Glutamatergic neuron (in vitro differentiated cells): ENCODE measurements around the gene HARS1. TPM values are rescaled to one million over a fixed set of nuclear protein-coding genes. Genes with fewer than 3 reads are reported as not detected.
"Not testable (repeated sequence)": the region's sequence is repeated elsewhere in the genome, so short reads cannot be mapped to it uniquely, and the experiment has no call there.

Experiments
- DNase-seq: peaks from one replicate; pipeline ENCODE4 v3.0.0; 2022
- H3K27ac Mint-ChIP-seq: one replicate; pipeline ENCODE4 v1.8.0; 2020; ENCODE audit warnings: mild to moderate bottlenecking, mixed read lengths, inconsistent platforms; ENCODE audit not compliant: unreplicated experiment
- H3K27me3 Mint-ChIP-seq: one replicate; pipeline ENCODE4 v1.8.0; 2020; ENCODE audit warnings: mild to moderate bottlenecking, moderate library complexity, mixed read lengths, inconsistent platforms; ENCODE audit not compliant: unreplicated experiment
- H3K36me3 Mint-ChIP-seq: one replicate; pipeline ENCODE4 v1.8.0; 2020; ENCODE audit warnings: mild to moderate bottlenecking, mixed read lengths, inconsistent platforms; ENCODE audit not compliant: unreplicated experiment
- H3K4me1 Mint-ChIP-seq: one replicate; pipeline ENCODE4 v1.8.0; 2020; ENCODE audit warnings: mild to moderate bottlenecking, low read depth, mixed read lengths, inconsistent platforms; ENCODE audit not compliant: unreplicated experiment
- H3K4me3 Mint-ChIP-seq: one replicate; pipeline ENCODE4 v1.8.0; 2020; ENCODE audit warnings: mild to moderate bottlenecking, mixed read lengths, inconsistent platforms; ENCODE audit not compliant: unreplicated experiment
- H3K9me3 Mint-ChIP-seq: one replicate; pipeline ENCODE4 v1.8.0; 2020; ENCODE audit warnings: mild to moderate bottlenecking, moderate library complexity, mixed read lengths, inconsistent platforms; ENCODE audit not compliant: unreplicated experiment
- microRNA-seq: library from miRNA; unstranded; fragments of <30 nt; microRNA quantifications from one replicate; pipeline ENCODE4, GENCODE V29; 2020; ENCODE audit not compliant: unreplicated experiment
- total RNA-seq: library from RNA; stranded (reverse); fragmentation: NEBNext Ultra II Directional; extraction: Animal tissue kit (Norgen Biotek cat#: 25700); gene quantifications from one replicate; pipeline ENCODE4 v1.2.1, GENCODE V29; 2021; ENCODE audit not compliant: unreplicated experiment
- TF ChIP-seq, protein P1 (sequence below): fragments of 200-600 bp; sonication (generic); IDR thresholded peaks from one replicate; pipeline ENCODE4 v1.5.0; 2021; ENCODE audit not compliant: partially characterized antibody, unreplicated experiment

HARS1 gene
- total RNA-seq, 1 donor from 2014 or later, result 162 TPM

DNA sequence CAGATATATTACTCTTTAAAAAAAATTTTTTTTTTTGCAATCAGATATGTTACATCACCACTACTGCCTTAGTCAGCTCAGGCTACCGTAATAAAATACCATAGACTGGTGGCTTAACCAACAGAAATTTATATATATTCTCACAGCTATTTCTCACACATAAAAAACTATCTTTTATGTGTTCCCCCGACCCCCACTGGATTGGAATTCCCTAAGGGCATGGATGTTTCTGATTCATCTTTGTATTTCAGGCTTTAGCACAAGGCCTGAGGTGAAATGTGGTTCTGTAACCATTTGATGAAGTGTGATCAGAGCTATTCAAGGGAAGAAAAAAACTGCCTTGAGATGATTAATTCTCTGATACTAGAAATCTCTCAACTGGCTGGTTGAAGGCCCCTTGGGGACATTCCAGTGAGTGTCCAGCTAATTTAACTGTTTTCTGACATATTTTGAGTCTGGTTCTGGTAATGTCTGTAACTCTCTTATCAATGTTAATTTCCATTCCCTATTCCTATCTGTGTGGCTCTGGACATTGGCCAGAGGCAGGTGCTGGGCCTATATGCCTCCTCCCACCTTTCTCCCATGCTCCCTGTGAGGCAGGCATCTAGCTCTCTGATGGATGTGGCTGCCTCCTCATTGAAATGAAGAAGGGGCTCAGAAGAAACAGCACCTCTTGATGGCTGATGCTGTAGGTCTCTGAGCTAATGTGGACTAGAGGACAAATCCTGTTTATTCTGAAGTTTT lies 60.7 kb downstream of the HARS1 start:
- H3K27ac Mint-ChIP-seq, result no peak overlapping the region
- H3K9me3 Mint-ChIP-seq, result peaks cover 9% of the 10 kb centered on the region
- H3K4me3 Mint-ChIP-seq, result no peak overlapping the region
- no peaks in the 10 kb centered on the region for H3K4me1 Mint-ChIP-seq
- DNase-seq, result no peak
- peaks cover 10% of the 10 kb centered on the region for H3K27me3 Mint-ChIP-seq
- TF ChIP-seq, protein P1, sequence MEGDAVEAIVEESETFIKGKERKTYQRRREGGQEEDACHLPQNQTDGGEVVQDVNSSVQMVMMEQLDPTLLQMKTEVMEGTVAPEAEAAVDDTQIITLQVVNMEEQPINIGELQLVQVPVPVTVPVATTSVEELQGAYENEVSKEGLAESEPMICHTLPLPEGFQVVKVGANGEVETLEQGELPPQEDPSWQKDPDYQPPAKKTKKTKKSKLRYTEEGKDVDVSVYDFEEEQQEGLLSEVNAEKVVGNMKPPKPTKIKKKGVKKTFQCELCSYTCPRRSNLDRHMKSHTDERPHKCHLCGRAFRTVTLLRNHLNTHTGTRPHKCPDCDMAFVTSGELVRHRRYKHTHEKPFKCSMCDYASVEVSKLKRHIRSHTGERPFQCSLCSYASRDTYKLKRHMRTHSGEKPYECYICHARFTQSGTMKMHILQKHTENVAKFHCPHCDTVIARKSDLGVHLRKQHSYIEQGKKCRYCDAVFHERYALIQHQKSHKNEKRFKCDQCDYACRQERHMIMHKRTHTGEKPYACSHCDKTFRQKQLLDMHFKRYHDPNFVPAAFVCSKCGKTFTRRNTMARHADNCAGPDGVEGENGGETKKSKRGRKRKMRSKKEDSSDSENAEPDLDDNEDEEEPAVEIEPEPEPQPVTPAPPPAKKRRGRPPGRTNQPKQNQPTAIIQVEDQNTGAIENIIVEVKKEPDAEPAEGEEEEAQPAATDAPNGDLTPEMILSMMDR, result no peak
- peaks cover 13% of the 10 kb centered on the region for H3K36me3 Mint-ChIP-seq

GRCh38 chr5:140628711-140629110 lies 62.5 kb downstream of the HARS1 start:
- peaks cover 8% of the 10 kb centered on the region for H3K27me3 Mint-ChIP-seq
- no peaks in the 10 kb centered on the region for H3K4me1 Mint-ChIP-seq
- no peak overlapping the region for H3K27ac Mint-ChIP-seq
- DNase-seq, result no peak
- peaks cover 14% of the 10 kb centered on the region for H3K36me3 Mint-ChIP-seq
- TF ChIP-seq, protein P1, result no peak
- no peak overlapping the region for H3K4me3 Mint-ChIP-seq
- H3K9me3 Mint-ChIP-seq, result peaks cover 10% of the 10 kb centered on the region

DNA sequence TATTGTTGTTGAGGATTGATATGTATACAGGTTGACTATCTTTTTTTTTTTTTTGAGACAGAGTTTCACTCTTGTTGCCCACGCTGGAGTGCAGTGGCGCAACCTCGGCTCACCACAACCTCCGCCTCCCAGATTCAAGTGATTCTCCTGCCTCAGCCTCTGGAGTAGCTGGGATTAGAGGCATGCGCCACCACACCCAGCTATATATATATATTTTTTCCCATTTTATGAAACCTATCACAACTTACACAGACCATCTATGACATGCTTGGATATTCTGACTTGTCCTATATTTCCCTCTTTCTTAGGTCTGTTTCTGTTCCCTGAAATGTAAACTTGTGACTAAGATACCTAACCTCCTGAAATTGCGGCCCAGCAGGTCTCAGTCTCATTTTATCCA lies 63.2 kb downstream of the HARS1 start:
- no peak overlapping the region for H3K27ac Mint-ChIP-seq
- peaks cover 10% of the 10 kb centered on the region for H3K9me3 Mint-ChIP-seq
- TF ChIP-seq, protein P1, result no peak
- H3K4me1 Mint-ChIP-seq, result no peaks in the 10 kb centered on the region
- no peak for DNase-seq
- no peak overlapping the region for H3K4me3 Mint-ChIP-seq
- H3K27me3 Mint-ChIP-seq, result peaks cover 4% of the 10 kb centered on the region
- peaks cover 14% of the 10 kb centered on the region for H3K36me3 Mint-ChIP-seq

GRCh38 chr5:140624886-140625285 lies 66.3 kb downstream of the HARS1 start:
- H3K4me3 Mint-ChIP-seq, H3K9me3 Mint-ChIP-seq, H3K27me3 Mint-ChIP-seq, H3K4me1 Mint-ChIP-seq, H3K27ac Mint-ChIP-seq, DNase-seq: not testable (repeated sequence)
- H3K36me3 Mint-ChIP-seq, result peaks cover 10% of the 10 kb centered on the region

Small RNA genes within 50 kb of the gene (microRNA-seq; reads per million reads assigned to microRNA genes)
- 0.96 reads per million for gene MIR3655

Other genes starting within 250 kb of the HARS1 start
- 7.0 TPM for gene EIF4EBP3, start 143.7 kb downstream of the HARS1 start, total RNA-seq
- gene SRA1, start 133.9 kb downstream of the HARS1 start, total RNA-seq, result 45.0 TPM
- gene APBB3, start 126.8 kb downstream of the HARS1 start, total RNA-seq, result 103 TPM
- gene SLC35A4, start 126.5 kb downstream of the HARS1 start, total RNA-seq, result 50.7 TPM
- gene CD14, start 58.2 kb downstream of the HARS1 start, total RNA-seq, result 0.64 TPM
- 12.5 TPM for gene TMCO6, start 51.9 kb downstream of the HARS1 start, total RNA-seq
- 59.6 TPM for gene NDUFA2, start 43.7 kb downstream of the HARS1 start, total RNA-seq
- gene IK, start 43.5 kb downstream of the HARS1 start, total RNA-seq, result 87.9 TPM
- gene WDR55, start 26.5 kb downstream of the HARS1 start, total RNA-seq, result 31.5 TPM
- gene DND1, start 17.8 kb downstream of the HARS1 start, total RNA-seq, result 5.4 TPM
- gene HARS2, start 85 bp upstream of the HARS1 start, total RNA-seq, result 56.7 TPM
- 71.3 TPM for gene ZMAT2, start 9.1 kb upstream of the HARS1 start, total RNA-seq
- 0.69 TPM for gene PCDHA1, start 94.8 kb upstream of the HARS1 start, total RNA-seq
- 20.9 TPM for gene PCDHA2, start 103.5 kb upstream of the HARS1 start, total RNA-seq
- gene PCDHA3, start 109.7 kb upstream of the HARS1 start, total RNA-seq, result 17.9 TPM
- gene PCDHA4, start 115.7 kb upstream of the HARS1 start, total RNA-seq, result 29.7 TPM
- 11.8 TPM for gene PCDHA5, start 130.2 kb upstream of the HARS1 start, total RNA-seq
- 29.8 TPM for gene PCDHA6, start 136.6 kb upstream of the HARS1 start, total RNA-seq
- gene PCDHA7, start 142.9 kb upstream of the HARS1 start, total RNA-seq, result 22.9 TPM
- 14.6 TPM for gene PCDHA8, start 149.8 kb upstream of the HARS1 start, total RNA-seq
- 18.9 TPM for gene PCDHA9, start 157.0 kb upstream of the HARS1 start, total RNA-seq
- gene PCDHA10, start 164.5 kb upstream of the HARS1 start, total RNA-seq, result 47.7 TPM
- gene PCDHA11, start 177.6 kb upstream of the HARS1 start, total RNA-seq, result 23.2 TPM
- 32.4 TPM for gene PCDHA12, start 183.9 kb upstream of the HARS1 start, total RNA-seq
- gene PCDHA13, start 190.8 kb upstream of the HARS1 start, total RNA-seq, result 10.2 TPM
- gene PCDHAC1, start 234.9 kb upstream of the HARS1 start, total RNA-seq, result 25.2 TPM